Mesodermal cell (in vitro differentiated cells): ENCODE measurements around the gene SRSF3.

ENCODE experiments used
- H3K27ac ChIP-seq: 2 replicates; pipeline ENCODE4 v1.7.0; 2013; ENCODE audit warnings: mild to moderate bottlenecking, low read depth, low read length, moderate library complexity; ENCODE audit not compliant: severe bottlenecking
- H3K36me3 ChIP-seq: 2 replicates; pipeline ENCODE4 v1.7.1; 2013; ENCODE audit warnings: mild to moderate bottlenecking, low read length, moderate library complexity; ENCODE audit not compliant: control insufficient read depth, insufficient read depth
- H3K4me1 ChIP-seq: one replicate; pipeline ENCODE4 v1.7.1; 2013; ENCODE audit warnings: mild to moderate bottlenecking, low read length; ENCODE audit not compliant: insufficient read depth, control insufficient read depth, poor library complexity, severe bottlenecking
- H3K4me3 ChIP-seq: 2 replicates; pipeline ENCODE4 v1.7.0; 2013; ENCODE audit warnings: low read length, control low read depth, mild to moderate bottlenecking; ENCODE audit not compliant: insufficient read depth, poor library complexity, severe bottlenecking; ENCODE audit errors: extremely low read depth
- H3K9me3 ChIP-seq: 2 replicates; pipeline ENCODE4 v1.7.1; 2013; ENCODE audit warnings: mild to moderate bottlenecking, low read length, moderate library complexity; ENCODE audit not compliant: control insufficient read depth
- WGBS, 2 experiments: methylation state at CpG; one replicate each; pipeline ENCODE4 v1.1.5; 2013; ENCODE audit warnings: missing lambda C conversion rate in 2 of 2; ENCODE audit not compliant: insufficient coverage in 2 of 2; 5-methylcytosine and 5-hydroxymethylcytosine counted together

Gene SRSF3

DNA sequence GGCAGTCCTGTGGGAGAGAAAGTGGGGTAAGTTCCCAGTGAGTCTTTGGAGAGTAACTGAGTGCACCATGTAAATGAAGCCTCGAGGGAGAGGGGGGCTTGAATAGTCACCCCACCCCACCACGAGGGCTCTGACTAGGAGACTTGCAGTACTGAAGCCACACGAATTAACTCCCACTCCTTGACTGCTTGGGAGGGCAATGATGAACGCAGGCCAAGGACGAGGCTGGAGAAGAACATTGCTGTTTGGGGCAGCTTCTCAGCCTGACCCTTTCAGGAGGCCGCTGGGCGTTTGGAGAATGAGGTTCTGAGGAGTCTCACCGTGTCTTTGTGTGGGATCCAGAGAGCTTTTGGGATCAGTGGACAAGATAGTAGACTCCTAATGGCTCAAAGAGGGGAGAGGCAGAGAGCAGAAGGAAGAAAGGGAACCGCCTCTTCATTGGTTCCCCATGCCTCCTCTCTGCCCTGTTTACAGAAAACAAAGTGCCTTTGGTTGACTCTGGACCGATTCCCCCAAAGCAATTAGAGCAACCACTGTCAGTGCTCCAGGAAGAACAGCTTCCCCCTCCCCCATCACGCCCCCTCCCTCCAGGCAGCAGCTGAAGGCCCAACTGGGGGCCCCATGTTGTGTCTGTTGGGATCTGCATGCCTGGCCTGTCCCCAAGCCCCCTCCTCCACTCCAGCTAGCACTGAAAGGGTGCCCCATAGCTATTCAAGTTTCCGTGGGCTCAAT lies 42.7 kb downstream of the SRSF3 start:
- WGBS, 2 experiments, result 92 to 94% methylated on average over 8 to 9 of the region's 12 CpGs
- no peak overlapping the region for H3K27ac ChIP-seq
- peaks cover 4% of the 10 kb centered on the region for H3K4me1 ChIP-seq
- no peak overlapping the region for H3K4me3 ChIP-seq
- no peaks in the 10 kb centered on the region for H3K36me3 ChIP-seq
- no peaks in the 10 kb centered on the region for H3K9me3 ChIP-seq

- Histone ChIP-seq H3K9me3 (no peaks in the 10 kb centered on the region), H3K4me3 (no peak overlapping the region), H3K4me1 (peaks cover 4% of the 10 kb centered on the region), H3K36me3 (no peaks in the 10 kb centered on the region), H3K27ac (no peak overlapping the region)
- 100% methylated on average over 1 to 2 of the region's 3 CpGs for WGBS, 2 experiments
Measured at GRCh38 chr6:36638579-36638978, 44.4 kb downstream of the SRSF3 start.

- WGBS, 2 experiments, result 94 to 96% methylated on average over 10 of the region's 11 CpGs
- no peaks in the 10 kb centered on the region for H3K9me3 ChIP-seq
- no peak overlapping the region for H3K4me3 ChIP-seq
- peaks cover 4% of the 10 kb centered on the region for H3K4me1 ChIP-seq
- H3K36me3 ChIP-seq, result no peaks in the 10 kb centered on the region
- no peak overlapping the region for H3K27ac ChIP-seq
Measured at GRCh38 chr6:36639171-36639808, 45.1 kb downstream of the SRSF3 start.

- WGBS, 2 experiments, result 46 to 83% methylated on average over 1 to 2 of the region's 3 CpGs
- H3K4me1 ChIP-seq, result peaks cover 11% of the 10 kb centered on the region
- H3K9me3 ChIP-seq, result no peaks in the 10 kb centered on the region
- H3K27ac ChIP-seq, result no peak overlapping the region
- H3K4me3 ChIP-seq, result no peak overlapping the region
- H3K36me3 ChIP-seq, result no peaks in the 10 kb centered on the region
Measured at GRCh38 chr6:36641543-36641942, 47.4 kb downstream of the SRSF3 start.

- Histone ChIP-seq H3K4me3 (no peak overlapping the region), H3K9me3 (no peaks in the 10 kb centered on the region), H3K27ac (no peak overlapping the region), H3K4me1 (peaks cover 7% of the 10 kb centered on the region), H3K36me3 (no peaks in the 10 kb centered on the region)
- 56 to 71% methylated on average over 5 to 6 of the region's 8 CpGs for WGBS, 2 experiments
Measured at GRCh38 chr6:36642913-36643817, 49.0 kb downstream of the SRSF3 start.

DNA sequence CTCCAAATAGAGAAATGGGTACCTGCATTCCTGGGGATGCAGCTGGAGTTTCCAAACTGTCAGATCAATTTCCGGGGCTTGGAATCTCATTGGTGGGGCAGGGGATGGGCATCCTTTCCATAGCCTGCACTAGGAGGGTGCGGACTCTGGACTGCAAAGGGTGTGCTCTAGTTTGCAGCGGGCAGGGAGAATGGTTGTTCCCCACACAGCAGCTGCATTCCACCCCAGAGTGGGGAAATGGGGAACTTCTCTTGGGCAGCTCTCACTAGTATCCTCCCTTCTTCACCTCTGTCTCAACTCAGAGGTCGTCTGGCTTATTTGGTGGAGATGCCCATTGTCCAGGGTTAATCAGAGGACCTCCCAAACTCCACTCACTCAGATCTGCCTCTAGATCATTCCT lies 49.8 kb downstream of the SRSF3 start:
- Histone ChIP-seq H3K4me1 (peaks cover 7% of the 10 kb centered on the region), H3K36me3 (no peaks in the 10 kb centered on the region), H3K9me3 (no peaks in the 10 kb centered on the region), H3K27ac (no peak overlapping the region), H3K4me3 (no peak overlapping the region)
- WGBS, 2 experiments, result 83 to 100% methylated on average over 2 of the region's 4 CpGs

GRCh38 chr6:36649086-36649485 lies 54.9 kb downstream of the SRSF3 start:
- Histone ChIP-seq H3K9me3 (no peaks in the 10 kb centered on the region), H3K4me3 (no peak overlapping the region), H3K4me1 (peaks cover 13% of the 10 kb centered on the region), H3K27ac (no peak overlapping the region), H3K36me3 (no peaks in the 10 kb centered on the region)
- WGBS, 2 experiments, result 100% methylated on average over 1 of the region's 3 CpGs; no CpG with 5 or more reads in 1 of the 2 experiments

DNA sequence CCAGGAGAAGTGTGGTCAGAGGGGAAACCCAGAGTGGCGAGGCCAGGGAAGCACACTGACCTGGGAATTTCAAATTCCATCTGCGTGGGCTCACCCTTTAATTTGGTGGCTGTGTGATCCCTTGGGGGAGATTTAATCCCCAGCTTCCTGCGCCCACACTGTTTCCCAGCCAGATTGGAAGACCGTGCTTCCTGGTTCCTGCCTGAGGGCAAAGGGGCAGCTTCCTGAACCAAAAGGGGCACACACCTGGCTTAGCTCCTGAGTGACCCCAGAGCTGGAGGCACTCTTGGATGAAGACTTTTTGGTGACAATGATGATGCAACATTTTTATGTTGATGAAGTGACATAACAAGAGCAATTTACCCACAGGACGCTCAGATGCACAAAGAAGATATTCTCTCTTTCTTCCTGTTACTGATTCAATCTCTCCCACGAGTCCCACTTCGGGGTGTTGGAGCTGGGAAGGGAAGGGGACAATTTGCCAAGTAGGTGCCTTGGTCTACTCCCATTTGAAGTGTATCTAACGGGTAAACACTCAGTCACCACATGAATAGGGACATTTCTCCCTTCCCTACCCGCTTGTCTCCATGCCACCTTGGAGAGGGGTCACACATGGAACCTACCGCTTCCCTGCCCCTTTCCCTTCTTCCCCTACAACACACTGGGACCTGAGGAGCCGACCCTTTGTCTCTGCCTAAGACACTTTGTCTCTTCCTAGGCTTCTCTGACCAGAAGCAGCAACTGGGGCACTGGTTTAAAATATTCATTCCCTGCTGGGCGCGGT lies 55.7 kb downstream of the SRSF3 start:
- WGBS, 2 experiments, result 88 to 89% methylated on average over 9 to 10 of the region's 13 CpGs
- Histone ChIP-seq H3K4me1 (peaks cover 7% of the 10 kb centered on the region), H3K27ac (no peak overlapping the region), H3K9me3 (no peaks in the 10 kb centered on the region), H3K36me3 (no peaks in the 10 kb centered on the region), H3K4me3 (no peak overlapping the region)

DNA sequence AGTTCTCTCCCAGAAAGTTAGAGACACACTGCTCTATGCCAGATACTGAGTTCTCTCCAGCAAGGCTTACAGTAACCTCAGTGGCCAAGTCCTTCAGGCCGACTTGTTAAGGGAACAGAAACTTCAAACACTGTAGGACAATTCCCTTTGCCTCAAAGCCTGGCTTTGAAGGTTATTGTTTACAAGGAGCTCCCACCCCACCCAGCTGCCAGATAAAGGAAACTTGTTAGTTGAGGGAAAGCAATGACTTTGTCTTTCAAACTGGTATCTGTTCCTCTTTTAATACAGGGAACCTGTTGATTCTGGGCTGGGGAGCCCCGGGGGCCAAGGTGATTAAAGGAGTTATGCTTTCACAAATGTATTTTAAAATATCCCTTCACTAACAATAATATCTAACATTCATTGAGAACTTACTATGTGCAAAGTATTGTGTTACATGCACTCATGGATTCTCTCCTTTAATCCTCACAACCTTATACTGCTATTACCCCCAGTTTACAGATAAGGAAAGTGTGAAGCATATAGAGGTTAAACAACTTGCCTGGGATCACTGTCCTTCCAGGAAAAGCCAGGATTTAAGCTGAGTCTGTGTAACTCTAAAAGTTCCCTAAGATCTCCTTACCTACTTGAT lies 56.8 kb downstream of the SRSF3 start:
- no peak overlapping the region for H3K4me3 ChIP-seq
- peaks cover 6% of the 10 kb centered on the region for H3K4me1 ChIP-seq
- WGBS, 2 experiments, result 14 to 40% methylated on average over 1 of the region's 2 CpGs
- no peak overlapping the region for H3K27ac ChIP-seq
- no peaks in the 10 kb centered on the region for H3K36me3 ChIP-seq
- no peaks in the 10 kb centered on the region for H3K9me3 ChIP-seq
